Astrocyte of the spinal cord (primary cell): ENCODE data around the gene HLA-F.

Experiments
- DNase-seq: peaks from one replicate; pipeline ENCODE4 v3.0.0; 2011; ENCODE audit warnings: low read depth, low spot score
- H3K4me3 ChIP-seq: 2 replicates; pipeline ENCODE4 v1.5.1; 2011; ENCODE audit warnings: low read depth, mild to moderate bottlenecking, low read length, moderate library complexity
- CTCF ChIP-seq: IDR thresholded peaks from 2 replicates; pipeline ENCODE4 v1.5.1; 2012; ENCODE audit warnings: low read depth, mild to moderate bottlenecking, low read length, inconsistent platforms
- in situ Hi-C: cut with HindIII; loops from 2 replicates; pipeline ENCODE4 v1.10.0; 2017; ENCODE audit warnings: low sequenced_read_pairs

HLA-F gene

DNA sequence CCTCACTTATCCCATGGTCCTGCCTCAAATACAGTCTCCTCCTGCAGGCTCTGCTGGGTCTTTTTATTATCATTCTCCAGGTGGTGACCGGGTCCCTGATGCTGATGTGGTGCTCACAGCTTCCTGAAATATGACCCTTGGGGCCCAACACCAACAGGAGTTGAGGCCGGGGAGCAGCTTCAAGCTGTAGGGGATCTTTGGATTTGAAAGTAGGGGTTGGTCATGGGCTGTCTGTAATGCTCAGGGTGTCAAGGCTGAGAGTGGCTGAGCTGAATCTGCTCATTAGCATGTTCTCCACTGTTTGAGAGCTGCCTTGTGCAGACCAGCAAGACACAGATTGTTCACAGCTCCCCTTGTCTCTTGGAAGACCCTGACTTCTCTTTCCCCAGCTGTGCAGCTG, 35.5 kb downstream of the HLA-F start:
- in situ Hi-C loops: no loop called here

GRCh38 chr6:29759457-29759856, 36.2 kb downstream of the HLA-F start:
- in situ Hi-C loops: no loop called here
- no peak for TF ChIP-seq CTCF
- no peak overlapping the region for H3K4me3 ChIP-seq
- DNase-seq: no peak

More for the DNA sequence above, 35.5 kb downstream of the HLA-F start:
- DNase-seq: no peak
- TF ChIP-seq CTCF: no peak
- H3K4me3 ChIP-seq: no peak overlapping the region

- in situ Hi-C loops: no loop called here
- TF ChIP-seq CTCF: no peak
- no peak overlapping the region for H3K4me3 ChIP-seq
- no peak for DNase-seq
Observed at GRCh38 chr6:29760328-29760727, 37.1 kb downstream of the HLA-F start.

GRCh38 chr6:29762051-29762450, 38.8 kb downstream of the HLA-F start:
- in situ Hi-C loops: no loop called here
- TF ChIP-seq CTCF: no peak
- DNase-seq: no peak
- no peak overlapping the region for H3K4me3 ChIP-seq

GRCh38 chr6:29762781-29763214, 39.6 kb downstream of the HLA-F start:
- no peak for DNase-seq
- in situ Hi-C loops: no loop called here
- H3K4me3 ChIP-seq: no peak overlapping the region
- TF ChIP-seq CTCF: no peak

DNA sequence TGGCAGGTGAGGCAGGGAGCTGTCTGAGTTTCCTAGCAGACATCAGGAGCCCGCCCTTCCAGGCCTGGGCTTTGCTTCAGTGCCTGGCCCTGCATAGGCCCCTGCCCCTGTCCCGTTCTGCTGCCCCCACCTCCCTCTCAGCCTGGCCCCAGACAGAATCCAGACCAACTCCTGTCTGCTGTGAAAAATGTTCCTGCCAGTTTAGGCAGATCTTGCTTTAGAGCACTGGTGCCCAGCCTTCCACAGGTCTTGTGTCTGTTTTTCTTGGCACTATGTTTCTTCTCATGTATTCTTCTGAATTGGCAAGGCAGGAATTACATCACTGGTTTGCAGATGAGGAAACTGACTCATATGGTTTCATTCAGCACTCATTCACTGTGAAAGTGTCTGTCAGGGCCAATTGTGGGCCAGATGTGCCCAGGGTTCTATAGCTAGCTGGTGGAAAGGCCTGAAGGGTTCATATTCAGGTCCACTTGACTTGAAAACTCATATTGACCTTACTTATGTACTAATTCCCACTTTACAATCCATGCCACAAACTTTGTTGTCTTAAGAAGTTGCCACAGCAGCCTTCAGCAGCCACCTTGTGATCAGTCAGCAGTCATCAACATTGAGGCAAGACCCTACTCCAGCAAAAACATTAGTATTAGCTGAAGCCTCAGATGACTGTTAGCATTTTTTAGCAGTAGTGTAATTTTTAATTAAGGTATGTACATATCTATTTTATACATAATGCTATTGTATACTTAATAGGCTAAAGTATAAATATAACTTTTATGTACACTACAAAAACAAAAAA, 40.5 kb downstream of the HLA-F start:
- in situ Hi-C loops: no loop called here
- DNase-seq: peak; percentile 69
- no peak overlapping the region for H3K4me3 ChIP-seq
- no peak for TF ChIP-seq CTCF
